Measurements from ENCODE around the gene KLHL29.

The KLHL29 gene

DNA sequence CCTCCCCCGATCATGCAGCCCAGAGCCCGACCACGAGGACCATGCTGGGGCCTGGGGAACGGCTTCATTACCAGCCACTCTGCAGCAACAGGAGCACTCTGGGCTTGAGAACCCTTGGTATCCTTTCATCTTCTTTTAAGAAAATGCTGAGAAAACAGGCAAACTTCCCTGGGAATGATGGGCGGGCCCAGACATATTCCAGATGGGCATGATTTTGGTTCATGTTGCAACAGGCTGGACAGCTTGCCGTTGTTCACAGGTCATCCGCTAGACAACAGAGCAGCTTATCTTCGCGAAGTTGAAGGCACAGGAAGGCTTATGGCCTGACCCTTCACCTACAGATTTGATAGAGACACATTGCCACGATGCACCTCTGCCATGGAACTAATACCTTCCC is 121.0 kb downstream of the KLHL29 start:
- Histone ChIP-seq H3K4me3 (no peak overlapping the region), H3K4me2 (peak overlapping the region; percentile 27 to 85 (median 64); a peak in 21 of 22 replicates), H3K36me3 (no peaks in the 10 kb centered on the region), H3K27me3 (peaks cover 0 to 65% (median 0%) of the 10 kb centered on the region in 11 experiments; a peak in 5 of 22 replicates), H3K9me3 (replicated peaks in 1 of 11) (no peaks in the 10 kb centered on the region), H3K27ac (no peak overlapping the region), H4K20me1 (peaks cover 0 to 20% (median 0%) of the 10 kb centered on the region in 11 experiments; a peak in 5 of 22 replicates), H3K4me1 (peaks cover 10 to 52% (median 32%) of the 10 kb centered on the region in 10 experiments), H3K9ac (no peak overlapping the region)
- no peak for TF ChIP-seq Cebpa-rat (IDR thresholded peaks at IDR 0.05)

DNA sequence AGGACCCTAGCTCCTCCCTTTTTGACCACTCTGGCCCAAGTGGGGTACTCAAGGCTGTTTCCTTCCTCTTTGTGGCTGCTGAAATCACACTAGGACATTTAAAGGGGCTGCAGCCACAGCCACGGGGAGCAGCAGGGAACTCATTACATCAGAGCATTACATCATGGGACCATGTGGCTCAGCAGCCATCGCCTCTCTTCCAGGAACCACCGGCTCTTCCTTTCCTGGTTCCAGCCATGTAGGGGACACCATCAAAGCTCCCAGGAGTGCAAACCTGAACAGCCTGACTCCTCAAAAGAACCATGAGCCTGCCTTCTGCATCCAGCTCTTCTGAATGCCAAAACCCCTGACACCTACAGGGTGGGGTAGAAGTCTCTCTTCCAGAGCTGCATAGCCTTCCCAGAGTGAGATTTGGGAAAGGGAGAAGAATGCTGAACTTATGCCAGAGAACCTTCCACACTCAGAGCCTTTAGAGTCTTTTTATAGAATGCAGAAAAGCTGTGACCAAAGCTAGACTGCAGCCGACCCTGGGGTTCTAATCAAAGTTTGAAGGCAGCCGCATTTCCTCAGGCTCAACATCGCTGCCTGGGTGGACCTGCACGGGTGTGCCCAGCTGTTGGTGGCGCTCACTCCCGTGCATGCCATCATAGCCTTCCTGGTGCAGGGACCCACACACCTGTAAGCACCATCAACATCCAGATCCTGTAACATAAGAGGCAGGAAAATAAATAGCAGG is 121.7 kb downstream of the KLHL29 start:
- peaks cover 10 to 51% (median 32%) of the 10 kb centered on the region in 10 experiments for H3K4me1 ChIP-seq
- no peak overlapping the region for H3K4me3 ChIP-seq
- peak overlapping the region; percentile 27 to 85 (median 64) for H3K4me2 ChIP-seq
- no peak overlapping the region for H3K9ac ChIP-seq
- peaks cover 0 to 58% (median 0%) of the 10 kb centered on the region in 11 experiments; a peak in 5 of 22 replicates for H3K27me3 ChIP-seq
- H3K27ac ChIP-seq: no peak overlapping the region
- H3K9me3 ChIP-seq (replicated peaks in 1 of 11): no peaks in the 10 kb centered on the region
- peaks cover 0 to 20% (median 0%) of the 10 kb centered on the region in 11 experiments; a peak in 5 of 22 replicates for H4K20me1 ChIP-seq
- TF ChIP-seq Cebpa-rat (IDR thresholded peaks at IDR 0.05): no peak
- H3K36me3 ChIP-seq: no peaks in the 10 kb centered on the region

DNA sequence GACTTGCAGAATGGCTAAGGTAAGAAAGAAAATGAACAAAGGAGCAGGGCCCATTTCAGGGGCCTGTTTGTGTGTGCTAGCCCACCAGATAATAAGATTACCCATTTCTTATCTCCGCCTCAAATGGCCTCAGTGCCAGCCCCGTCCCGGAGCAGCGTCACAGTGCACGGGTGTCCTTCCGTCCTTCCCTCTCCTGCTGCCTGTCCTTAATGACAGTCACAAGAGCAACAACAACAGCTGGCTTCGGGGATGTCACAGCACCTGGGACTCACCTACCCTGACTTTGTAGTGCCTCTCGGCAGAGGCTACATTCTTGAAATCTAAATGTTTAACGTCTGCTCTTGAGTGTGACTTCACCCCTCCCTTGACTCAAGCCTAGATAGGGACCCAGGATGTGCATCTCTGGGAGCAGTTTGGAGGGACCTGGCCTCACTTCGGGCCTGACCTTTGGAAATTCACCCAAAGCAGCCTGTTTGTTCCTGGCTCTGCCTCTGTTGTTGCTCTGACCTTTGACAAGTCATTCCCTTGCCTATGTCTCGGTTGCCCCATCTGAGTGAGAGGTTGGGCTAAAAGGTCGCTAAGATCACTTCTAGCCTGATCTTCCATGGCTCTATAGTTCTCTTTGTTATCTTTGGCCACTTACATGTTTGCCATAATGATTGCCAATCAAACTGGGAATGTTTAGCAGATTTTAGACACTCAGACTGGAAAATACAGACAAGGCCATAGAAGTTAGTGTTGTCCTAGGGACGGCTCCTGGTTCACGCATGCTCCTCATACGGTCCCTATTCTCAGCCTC is 122.5 kb downstream of the KLHL29 start:
- H3K4me1 ChIP-seq: peaks cover 10 to 51% (median 32%) of the 10 kb centered on the region in 10 experiments
- TF ChIP-seq Cebpa-rat (IDR thresholded peaks at IDR 0.05): no peak

DNA sequence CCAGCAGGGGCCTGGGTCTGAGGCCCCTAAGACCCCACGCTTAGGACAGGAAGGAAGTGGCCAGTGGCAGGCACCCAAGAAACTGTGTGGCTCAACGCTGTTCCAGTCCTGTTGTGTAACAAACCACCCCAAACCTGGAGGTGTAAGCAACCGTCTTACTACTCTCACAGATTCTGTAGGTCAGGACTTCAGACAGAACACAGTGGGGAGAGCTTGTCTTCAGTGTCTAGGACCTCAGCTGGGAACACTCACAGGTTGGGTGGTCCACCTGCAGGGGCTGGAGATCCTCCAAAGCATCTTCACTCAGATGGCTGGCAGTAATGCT is 123.0 kb downstream of the KLHL29 start:
- no peak overlapping the region for H3K4me3 ChIP-seq
- peak overlapping the region in 8 of 11 experiments; percentile 5 to 85 (median 70); a peak in 13 of 22 replicates for H3K4me2 ChIP-seq
- peaks cover 0 to 45% (median 0%) of the 10 kb centered on the region in 11 experiments; a peak in 5 of 22 replicates for H3K27me3 ChIP-seq
- peaks cover 0 to 20% (median 0%) of the 10 kb centered on the region in 11 experiments; a peak in 5 of 22 replicates for H4K20me1 ChIP-seq
- no peak overlapping the region for H3K9ac ChIP-seq
- no peaks in the 10 kb centered on the region for H3K9me3 ChIP-seq (replicated peaks in 1 of 11)
- TF ChIP-seq Cebpa-rat (IDR thresholded peaks at IDR 0.05): no peak
- H3K27ac ChIP-seq: no peak overlapping the region
- H3K36me3 ChIP-seq: no peaks in the 10 kb centered on the region
- H3K4me1 ChIP-seq: peaks cover 10 to 50% (median 32%) of the 10 kb centered on the region in 10 experiments

More for the DNA sequence above, 122.5 kb downstream of the KLHL29 start:
- H3K27ac ChIP-seq: no peak overlapping the region
- no peak overlapping the region for H3K9ac ChIP-seq
- H3K4me3 ChIP-seq: no peak overlapping the region
- H3K4me2 ChIP-seq: peak overlapping the region in 8 of 11 experiments; percentile 5 to 85 (median 72); a peak in 13 of 22 replicates
- H4K20me1 ChIP-seq: peaks cover 0 to 20% (median 0%) of the 10 kb centered on the region in 11 experiments; a peak in 5 of 22 replicates
- no peaks in the 10 kb centered on the region for H3K9me3 ChIP-seq (replicated peaks in 1 of 11)
- H3K27me3 ChIP-seq: peaks cover 0 to 50% (median 0%) of the 10 kb centered on the region in 11 experiments; a peak in 5 of 22 replicates
- no peaks in the 10 kb centered on the region for H3K36me3 ChIP-seq

DNA sequence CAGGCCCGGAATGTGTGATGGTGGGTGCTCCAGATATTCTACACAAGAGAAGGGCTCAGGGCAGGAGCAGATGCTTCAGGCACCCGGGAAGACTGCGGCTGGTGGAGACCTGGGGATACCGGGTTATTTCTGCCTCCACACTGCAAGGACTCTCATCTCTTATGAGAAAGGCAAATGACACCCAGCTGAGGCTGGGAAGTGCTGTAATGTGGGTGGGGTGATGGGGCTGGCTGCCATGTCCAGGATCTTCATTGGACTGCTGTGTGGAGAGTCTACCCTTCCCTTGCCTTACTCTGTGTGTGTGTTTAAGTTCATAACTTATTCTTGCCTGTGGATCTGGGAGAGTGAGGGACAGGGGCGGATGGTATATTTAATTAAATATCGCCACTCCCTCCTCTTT is 124.1 kb downstream of the KLHL29 start:
- Histone ChIP-seq H3K4me2 (no peak overlapping the region), H3K4me3 (no peak overlapping the region), H3K9ac (no peak overlapping the region), H3K36me3 (no peaks in the 10 kb centered on the region), H3K4me1 (peaks cover 10 to 40% (median 26%) of the 10 kb centered on the region in 10 experiments), H3K27me3 (peaks cover 0 to 38% (median 0%) of the 10 kb centered on the region in 11 experiments; a peak in 5 of 22 replicates), H4K20me1 (peaks cover 0 to 14% (median 0%) of the 10 kb centered on the region in 11 experiments; a peak in 5 of 22 replicates), H3K9me3 (replicated peaks in 1 of 11) (no peaks in the 10 kb centered on the region), H3K27ac (no peak overlapping the region)
- TF ChIP-seq Cebpa-rat (IDR thresholded peaks at IDR 0.05): no peak

DNA sequence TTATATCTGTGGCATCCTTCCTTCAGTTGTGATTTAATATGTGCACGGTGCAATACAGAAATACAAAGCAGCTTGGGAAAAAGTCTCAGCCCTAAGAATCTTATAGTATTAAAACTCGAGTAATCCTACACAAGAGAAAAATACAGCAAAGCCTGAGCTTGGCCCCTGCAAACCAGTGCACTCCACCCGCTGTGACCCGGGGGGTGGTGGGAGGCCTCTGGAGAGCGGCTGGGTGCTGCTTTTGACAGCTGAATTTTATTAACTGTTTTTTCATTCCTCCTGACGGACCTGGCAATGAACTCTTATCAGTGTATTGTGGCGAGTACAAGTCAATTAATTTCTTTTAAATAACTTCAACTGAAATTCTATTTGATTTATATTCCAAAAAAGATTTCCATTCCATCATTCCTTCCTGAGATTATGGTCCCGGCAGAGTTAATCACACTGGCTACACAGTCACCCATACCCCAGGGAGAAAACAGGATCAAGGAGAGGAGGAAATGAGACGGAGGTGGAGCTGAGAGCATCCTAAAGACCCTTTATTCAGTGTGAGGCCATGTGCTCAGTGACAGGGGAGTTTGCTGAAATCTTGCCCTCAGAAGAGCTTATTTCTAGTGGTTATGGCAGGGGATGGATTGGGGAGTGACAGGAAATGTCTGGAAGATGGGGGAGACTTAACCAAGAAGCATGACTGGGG is 124.8 kb downstream of the KLHL29 start:
- peaks cover 0 to 38% (median 0%) of the 10 kb centered on the region in 11 experiments; a peak in 5 of 22 replicates for H3K27me3 ChIP-seq
- no peaks in the 10 kb centered on the region for H3K36me3 ChIP-seq
- TF ChIP-seq Cebpa-rat (IDR thresholded peaks at IDR 0.05): no peak
- H3K27ac ChIP-seq: no peak overlapping the region
- no peaks in the 10 kb centered on the region for H3K9me3 ChIP-seq (replicated peaks in 1 of 11)
- H3K4me3 ChIP-seq: no peak overlapping the region
- peaks cover 10 to 40% (median 26%) of the 10 kb centered on the region in 10 experiments for H3K4me1 ChIP-seq
- peak overlapping the region in 2 of 11 experiments; percentile 22 to 28; a peak in 2 of 22 replicates for H3K4me2 ChIP-seq
- H4K20me1 ChIP-seq: peaks cover 0 to 14% (median 0%) of the 10 kb centered on the region in 11 experiments; a peak in 5 of 22 replicates
- no peak overlapping the region for H3K9ac ChIP-seq

DNA sequence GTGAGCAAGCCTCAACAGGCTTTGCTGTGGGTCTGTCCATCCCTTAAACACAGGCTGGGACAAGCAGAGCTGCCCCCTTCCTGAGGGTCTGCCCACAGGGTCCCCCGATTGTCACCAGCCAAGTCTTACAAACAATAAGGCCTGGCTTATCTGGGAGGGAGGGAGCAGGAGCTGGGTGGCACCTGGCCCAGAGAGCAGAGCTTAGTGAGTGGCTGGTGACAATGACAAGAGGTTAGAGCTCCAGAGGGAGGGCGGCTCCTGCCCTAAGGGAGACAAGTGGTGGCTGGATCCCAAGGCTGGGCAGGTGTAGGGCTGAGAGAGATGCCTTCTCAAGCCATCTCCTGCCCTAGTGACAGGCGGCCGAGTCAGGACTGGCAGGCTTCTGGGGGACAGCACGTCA is 125.5 kb downstream of the KLHL29 start:
- Histone ChIP-seq H3K4me2 (peak overlapping the region in 2 of 11 experiments; percentile 22 to 28; a peak in 2 of 22 replicates), H3K27me3 (peaks cover 0 to 38% (median 0%) of the 10 kb centered on the region in 11 experiments; a peak in 5 of 22 replicates), H4K20me1 (peaks cover 0 to 11% (median 0%) of the 10 kb centered on the region in 11 experiments; a peak in 5 of 22 replicates), H3K9me3 (replicated peaks in 1 of 11) (no peaks in the 10 kb centered on the region), H3K27ac (no peak overlapping the region), H3K4me3 (no peak overlapping the region), H3K9ac (no peak overlapping the region), H3K4me1 (peaks cover 10 to 38% (median 26%) of the 10 kb centered on the region in 10 experiments), H3K36me3 (no peaks in the 10 kb centered on the region)
- TF ChIP-seq Cebpa-rat (IDR thresholded peaks at IDR 0.05): no peak

DNA sequence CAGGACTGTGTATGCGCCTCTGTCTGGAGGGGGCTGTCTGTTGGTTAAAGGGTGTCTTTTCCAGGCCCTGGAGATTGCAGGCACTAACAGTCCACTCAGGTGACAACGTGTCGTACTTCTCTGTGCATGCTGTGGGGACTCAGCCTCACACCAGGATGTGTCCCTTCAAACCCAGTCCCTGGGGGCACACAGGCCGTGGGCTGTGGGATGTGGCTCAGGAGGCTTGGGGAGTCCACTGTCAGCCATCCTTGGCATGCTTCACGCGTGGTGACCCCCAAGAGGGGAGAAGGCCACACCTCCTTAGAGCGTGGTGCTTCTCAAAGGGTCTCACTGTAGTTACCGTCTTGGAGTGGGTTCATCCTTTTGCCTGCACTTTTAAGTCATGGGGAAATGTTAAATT is 127.8 kb downstream of the KLHL29 start:
- no peak overlapping the region for H3K27ac ChIP-seq
- no peak overlapping the region for H3K9ac ChIP-seq
- TF ChIP-seq Cebpa-rat (IDR thresholded peaks at IDR 0.05): no peak
- no peaks in the 10 kb centered on the region for H3K36me3 ChIP-seq
- peaks cover 0 to 15% (median 7%) of the 10 kb centered on the region in 10 experiments; a peak in 13 of 20 replicates for H3K4me1 ChIP-seq
- H3K4me3 ChIP-seq: no peak overlapping the region
- H4K20me1 ChIP-seq: no peaks in the 10 kb centered on the region; a peak in 1 of 22 replicates
- peaks cover 0 to 20% (median 0%) of the 10 kb centered on the region in 11 experiments; a peak in 2 of 22 replicates for H3K27me3 ChIP-seq
- no peaks in the 10 kb centered on the region for H3K9me3 ChIP-seq (replicated peaks in 1 of 11)
- H3K4me2 ChIP-seq: no peak overlapping the region

Measured in BLaER1 treated with 17β-estradiol and CSF1 and Interleukin-3, amounts not matched to agents 10 nM and 100 nM (cell line).